Activated CD4-positive, CD25-positive, alpha-beta regulatory T cell treated with anti-CD3 and anti-CD28 coated beads, Interleukin-2, amount 50 U/mL, for 72 hours (primary cell): Measurements from ENCODE around the gene GID8.
"Not testable (repeated sequence)": the region's sequence is repeated elsewhere in the genome, so short reads cannot be mapped to it uniquely, and the experiment has no call there.

Experiments
- DNase-seq: peaks from one replicate; pipeline ENCODE4 v3.0.0; 2021

GID8 gene

DNA sequence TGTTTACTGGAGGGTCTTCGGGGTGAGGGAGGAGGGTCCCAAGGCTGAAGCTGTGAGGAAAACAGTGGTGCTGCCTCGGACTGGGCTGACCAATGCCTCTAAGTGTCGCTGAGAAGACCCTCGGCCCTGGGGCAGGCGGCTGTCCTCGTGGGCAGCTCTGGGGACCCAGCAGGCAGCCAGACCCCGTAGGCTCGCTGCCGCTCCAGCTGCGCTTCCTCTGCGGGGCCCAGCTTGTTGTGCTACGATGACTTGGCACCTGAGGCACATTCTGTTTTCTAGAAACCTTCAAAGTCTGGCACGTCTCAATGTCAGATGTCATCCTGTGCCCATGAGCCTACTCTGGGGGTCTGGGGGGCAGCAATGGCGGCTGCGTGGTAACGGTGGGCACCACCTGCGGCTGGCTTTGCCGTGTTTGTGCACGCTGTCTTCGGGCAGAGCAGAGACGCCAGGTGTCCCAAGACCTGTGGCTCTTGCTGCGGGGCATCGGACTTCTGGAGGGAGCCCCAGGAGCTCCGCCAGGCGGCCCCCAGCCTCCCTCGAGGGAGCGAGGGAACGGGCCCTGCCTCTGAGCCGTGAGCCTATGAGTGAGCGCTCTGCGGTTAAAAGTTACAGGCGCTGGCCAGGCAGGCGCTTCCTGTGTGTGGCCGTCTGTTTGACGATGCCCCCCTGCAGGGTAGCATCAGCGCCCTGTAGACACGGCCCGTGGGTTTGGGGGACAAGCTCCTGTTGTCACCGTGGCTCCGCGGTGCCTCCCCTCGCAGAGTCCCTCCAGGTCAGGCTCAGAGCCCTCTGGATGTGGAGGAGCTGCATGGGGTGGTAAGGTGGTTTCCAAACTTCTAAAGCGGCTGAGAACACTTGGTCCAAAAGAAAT lies 21.4 kb downstream of the GID8 start:
- no peak for DNase-seq

DNA sequence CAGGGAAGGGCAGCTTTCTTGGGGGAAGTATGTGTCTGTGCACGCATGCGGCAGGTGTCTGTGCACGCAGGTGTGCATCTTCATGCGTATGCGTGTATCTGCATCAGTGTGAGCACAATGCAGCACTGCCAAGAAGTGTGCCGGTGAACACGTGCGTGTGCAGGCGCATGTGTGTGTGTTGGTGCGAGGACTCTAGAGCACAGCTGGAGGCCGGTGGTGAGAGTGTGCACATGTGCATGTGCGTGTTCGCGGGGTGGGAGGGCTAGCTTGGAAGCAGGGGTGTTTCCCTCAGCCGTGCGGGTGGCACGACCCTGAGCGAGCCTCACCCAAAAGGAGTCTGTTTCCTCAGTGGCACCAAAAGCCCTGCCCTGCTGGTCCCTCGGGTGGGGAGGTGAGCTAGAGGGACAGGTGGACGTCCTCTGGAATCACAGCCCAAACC lies 22.1 kb downstream of the GID8 start:
- no peak for DNase-seq

DNA sequence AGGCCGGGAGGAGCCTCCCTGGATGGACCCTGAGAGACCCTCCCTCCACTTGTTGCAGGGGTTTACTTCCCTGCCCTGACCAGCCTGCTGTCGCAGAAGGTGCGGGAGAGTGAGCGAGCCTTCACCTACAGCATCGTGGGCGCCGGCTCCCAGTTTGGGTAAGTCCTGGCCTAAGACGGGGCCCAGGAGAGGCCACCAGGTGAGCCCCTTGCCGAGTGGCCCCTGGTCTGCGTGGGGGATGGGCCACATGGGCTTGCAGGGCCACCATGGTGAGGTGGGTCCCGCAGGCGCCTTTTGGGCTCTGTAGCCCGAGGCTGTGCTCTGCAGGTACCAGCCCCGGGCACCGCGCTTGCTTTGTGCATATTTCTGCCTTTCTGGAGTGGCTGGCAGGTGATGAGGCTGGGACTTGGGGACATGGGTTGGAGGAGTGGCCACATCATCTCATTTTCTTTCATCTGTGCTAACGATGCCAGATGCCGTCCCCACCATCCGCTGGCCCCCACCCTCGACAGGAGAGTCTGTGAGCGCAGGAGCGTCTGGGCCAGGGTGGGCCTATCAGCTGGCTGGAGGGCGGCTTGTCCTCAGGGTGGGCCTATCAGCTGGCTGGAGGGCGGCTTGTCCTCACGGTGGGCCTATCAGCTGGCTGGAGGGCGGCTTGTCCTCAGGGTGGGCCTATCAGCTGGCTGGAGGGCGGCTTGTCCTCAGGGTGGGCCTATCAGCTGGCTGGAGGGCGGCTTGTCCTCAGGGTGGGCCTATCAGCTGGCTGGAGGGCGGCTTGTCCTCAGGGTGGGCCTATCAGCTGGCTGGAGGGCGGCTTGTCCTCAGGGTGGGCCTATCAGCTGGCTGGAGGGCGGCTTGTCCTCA lies 22.7 kb downstream of the GID8 start:
- DNase-seq, result not testable (repeated sequence)

DNA sequence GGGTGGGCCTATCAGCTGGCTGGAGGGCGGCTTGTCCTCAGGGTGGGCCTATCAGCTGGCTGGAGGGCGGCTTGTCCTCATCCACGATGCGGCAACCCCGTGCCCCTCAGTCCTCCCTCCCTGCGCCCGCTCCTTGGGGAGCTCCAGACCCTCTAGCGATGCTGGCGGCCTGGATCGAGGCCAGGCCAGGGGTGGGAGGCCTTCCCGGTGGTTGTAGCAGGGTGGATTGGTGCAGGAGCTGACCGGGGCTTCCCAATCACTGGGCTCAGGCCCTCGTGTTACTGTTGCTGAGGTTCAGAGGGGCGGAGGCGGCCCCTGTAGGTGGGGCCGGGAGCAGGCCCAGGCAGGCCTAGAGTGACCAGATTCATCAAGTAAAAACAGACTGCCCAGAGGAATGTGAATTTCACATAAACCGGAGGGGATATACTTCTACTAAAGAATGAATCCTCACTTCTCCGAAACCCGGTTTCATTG lies 23.4 kb downstream of the GID8 start:
- DNase-seq, result no peak

DNA sequence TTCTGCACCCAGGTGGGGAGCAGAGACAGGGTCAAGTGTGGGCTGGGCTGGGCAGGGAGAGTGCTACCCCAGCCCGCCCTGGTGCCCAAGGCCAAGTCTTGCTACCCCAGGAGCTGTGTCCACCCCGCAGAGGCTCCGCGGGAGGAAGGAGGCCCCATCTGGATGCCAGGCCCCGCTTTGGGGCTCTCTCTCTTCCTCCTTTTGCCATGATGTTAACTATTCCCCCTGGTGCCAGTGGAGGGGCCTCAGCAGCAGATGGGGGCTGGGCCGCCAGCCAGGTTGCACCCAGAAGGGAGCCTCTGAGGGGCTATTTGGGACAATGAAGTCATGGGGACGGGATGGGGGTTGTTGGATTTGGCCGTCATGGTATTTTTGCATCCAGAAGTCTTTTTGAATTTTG lies 23.9 kb downstream of the GID8 start:
- no peak for DNase-seq

DNA sequence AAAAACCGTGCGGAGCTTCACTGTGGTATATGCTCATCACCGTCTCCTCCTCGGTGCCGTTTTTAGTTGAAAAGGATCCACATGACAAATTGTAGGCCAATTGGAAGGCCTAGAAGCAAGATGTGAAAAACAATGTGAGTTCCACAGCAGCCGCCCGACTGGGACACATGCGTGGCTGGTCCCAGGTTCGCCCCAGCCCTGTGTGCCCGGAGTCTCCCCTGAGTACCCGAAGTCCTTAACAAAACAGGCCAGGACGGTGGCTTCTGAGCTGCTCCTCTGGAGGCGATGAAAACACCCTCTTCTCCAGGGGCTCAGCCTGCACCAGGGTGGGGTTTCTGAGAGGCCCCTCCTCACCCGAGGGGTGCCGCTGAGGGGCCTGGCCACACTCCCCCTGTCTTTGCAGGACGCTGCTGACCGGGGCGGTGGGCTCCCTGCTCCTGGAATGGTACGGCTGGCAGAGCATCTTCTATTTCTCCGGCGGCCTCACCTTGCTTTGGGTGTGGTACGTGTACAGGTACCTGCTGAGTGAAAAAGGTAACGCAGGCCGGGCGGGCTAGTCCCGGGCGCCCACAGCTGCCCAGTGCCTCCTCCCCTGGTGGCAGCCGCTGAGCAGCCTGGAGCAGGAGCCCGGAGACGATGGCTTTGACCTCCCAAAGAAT lies 24.4 kb downstream of the GID8 start:
- no peak for DNase-seq

DNA sequence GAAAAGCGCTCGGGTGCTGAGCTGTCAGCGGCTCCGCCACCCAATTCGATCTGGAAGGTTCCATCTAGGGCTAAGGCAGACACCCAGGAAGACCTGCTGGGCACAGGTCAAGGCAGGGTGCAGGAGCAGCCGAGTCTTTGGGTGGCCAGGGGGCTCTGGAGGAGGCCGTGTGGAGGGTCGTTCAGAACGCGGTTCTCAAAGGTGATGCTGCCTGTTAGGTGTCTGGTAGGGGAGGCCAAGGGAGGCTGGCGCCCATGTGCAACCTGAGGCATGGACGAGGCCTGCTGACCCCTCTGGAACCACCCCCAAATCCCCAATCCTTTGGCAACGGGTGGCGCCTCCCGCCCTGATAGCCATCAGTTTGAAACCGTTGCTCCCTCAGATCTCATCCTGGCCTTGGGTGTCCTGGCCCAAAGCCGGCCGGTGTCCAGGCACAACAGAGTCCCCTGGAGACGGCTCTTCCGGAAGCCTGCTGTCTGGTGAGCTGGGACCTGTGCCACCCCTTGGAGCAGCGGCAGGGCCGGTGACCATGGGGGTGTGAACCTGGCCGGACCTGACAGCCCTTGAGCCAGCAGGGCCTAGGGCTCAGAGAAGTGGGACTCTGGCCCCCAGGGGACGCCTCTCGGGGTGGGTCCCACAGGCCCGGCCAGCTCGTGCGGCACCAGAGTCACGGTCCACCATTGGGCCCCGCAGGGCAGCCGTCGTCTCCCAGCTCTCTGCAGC lies 25.1 kb downstream of the GID8 start:
- DNase-seq, result no peak

DNA sequence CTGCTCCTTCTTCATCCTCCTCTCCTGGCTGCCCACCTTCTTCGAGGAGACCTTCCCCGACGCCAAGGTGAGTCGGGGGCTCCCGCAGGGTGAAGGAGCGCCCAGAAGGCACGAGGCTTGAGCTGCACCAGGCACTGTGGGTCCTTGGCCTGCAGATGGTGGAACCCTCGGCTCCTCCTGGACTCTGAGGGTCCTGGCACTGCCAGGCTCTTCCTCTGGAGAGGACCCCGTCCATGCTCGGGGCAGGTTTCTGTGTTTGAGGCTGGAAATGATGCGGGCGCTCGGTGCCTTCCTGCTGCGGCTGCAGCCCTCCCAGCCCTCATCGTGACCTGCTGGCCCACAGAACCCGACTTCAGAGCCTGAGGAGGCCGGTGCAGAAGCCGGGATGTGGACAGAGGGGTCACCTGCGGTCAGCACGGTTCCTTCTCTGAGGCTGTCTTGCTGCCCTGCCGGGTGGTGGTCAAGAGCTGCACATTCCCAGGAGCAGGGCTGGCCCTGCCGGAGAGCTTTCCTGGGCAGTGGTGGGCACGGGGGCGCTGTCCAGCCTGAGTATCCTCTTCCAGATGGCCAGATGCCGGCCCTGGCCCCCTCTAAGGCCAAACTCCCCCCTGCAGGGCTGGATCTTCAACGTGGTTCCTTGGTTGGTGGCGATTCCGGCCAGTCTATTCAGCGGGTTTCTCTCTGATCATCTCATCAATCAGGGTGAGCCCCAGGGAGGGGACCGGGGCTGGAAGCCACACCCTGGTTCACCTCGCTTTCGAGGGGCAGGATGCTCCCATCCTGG lies 25.9 kb downstream of the GID8 start:
- no peak for DNase-seq

DNA sequence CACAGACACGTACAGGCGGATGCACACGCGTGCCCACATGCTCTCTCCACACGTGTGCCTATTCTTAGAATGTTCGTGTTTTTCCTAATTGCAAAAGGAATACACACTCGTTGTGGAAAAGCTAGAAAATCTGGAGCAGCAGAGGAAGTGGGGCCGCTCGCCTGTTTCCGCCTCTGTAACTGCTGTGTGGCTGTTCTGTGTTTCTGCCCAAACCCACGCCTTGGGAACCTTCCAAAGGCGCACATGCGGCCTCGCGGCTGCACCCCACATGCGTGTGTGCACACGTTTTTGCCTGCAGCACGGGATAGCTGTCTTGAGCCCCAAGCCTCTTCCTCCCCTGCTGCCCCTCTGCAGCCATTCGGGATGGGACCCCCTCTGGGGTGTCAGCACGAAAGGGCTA lies 26.8 kb downstream of the GID8 start:
- DNase-seq, result no peak

DNA sequence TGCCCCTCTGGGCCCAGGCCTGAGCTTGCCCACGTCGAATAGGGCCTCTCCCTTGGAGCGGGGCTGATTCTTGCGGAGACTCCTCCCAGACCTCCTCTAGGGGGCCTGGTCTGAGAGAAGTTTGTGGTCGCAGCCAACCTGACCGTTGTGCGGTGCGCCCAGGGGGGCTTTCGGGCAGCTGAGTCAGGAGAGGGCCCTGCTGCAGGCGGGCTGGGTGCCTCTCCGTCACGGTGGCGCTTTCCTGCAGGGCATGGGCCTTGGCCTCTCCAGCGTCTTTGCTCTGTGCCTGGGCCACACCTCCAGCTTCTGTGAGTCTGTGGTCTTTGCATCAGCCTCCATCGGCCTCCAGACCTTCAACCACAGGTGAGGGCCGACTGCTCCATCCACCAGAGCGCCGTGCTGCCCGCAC lies 27.4 kb downstream of the GID8 start:
- DNase-seq, result no peak

DNA sequence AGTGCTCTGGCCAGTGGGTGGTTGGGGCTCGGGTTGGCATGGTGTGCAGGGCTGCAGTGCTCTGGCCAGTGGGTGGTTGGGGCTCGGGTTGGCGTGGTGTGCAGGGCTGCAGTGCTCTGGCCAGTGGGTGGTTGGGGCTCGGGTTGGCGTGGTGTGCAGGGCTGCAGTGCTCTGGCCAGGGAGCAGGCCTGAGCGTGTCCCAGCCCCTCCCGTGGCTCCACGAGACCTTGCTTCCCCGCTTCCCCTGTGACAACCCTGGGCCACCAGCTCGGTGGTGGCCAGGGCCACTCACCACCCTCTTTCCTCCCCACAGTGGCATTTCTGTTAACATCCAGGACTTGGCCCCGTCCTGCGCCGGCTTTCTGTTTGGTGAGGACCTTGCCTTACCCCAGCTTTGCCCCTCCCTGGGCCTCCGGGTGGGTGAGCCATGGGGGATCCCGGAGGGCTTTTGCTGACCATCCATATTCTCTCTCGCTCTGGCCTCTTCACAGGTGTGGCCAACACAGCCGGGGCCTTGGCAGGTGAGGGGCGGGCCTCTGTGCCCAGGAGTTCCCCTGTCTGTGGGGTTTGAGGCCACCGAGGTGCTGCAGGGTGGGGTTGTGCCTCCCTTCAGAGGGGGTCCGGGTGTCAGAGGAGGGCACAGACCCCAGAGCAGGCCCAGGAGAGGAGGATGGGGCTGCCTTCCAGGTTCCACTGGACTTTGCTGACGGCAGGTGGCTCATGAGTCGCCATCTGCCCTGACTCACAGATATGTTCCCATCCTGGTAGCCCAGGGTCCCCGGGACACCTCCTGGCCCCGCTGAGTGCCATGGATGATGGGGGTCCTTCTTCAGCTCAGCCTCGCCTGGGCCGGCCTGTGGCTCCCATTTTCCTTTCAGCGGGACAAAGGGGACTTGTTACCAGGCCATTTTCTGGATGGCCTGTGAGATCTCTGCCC lies 28.5 kb downstream of the GID8 start:
- DNase-seq, result no peak

DNA sequence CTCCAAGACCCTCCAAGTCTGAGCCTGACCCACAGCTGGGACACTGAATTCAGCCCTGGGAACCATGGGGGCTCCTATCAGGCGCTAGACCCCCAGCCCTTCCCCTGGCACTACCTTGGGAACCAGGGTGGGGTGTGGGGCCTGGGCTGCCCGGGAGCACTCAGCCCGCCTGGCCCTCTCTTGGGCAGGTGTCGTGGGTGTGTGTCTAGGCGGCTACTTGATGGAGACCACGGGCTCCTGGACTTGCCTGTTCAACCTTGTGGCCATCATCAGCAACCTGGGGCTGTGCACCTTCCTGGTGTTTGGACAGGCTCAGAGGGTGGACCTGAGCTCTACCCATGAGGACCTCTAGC lies 29.2 kb downstream of the GID8 start:
- no peak for DNase-seq

DNA sequence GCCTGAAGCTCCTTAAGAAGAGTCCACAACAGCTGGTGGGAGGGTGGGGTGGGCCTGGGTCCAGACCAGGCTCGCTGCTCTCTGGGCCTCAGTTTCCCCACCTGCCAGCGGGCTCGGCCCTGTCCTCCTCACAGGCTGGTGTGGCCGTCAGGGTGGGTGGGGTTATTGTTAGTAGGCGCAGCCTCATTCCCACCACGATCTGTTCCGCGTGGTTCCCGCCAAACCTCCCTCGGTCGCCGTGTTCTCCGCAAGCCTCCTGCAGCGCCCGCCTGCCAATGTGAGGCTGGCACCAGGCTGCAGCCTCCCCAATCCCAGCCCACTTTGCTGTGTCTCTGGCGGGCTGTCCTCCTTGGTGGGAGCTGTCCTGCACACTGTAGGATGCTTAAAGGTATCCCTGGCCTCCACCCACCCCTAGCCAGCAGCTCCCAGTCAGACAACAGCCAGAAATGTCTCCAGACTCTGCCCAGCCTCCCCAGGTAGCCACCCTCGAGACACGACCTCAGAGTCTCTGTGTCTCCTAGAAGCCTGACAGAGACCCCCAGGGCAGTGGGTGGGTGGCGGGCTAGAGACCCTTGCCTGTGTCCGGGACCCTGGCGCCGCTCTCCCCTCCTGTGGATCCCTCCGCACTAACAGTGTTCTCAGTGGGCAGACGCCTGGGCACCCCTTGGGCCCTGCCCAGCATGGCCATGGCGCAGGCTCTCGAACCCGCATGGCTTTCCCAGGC lies 29.8 kb downstream of the GID8 start:
- DNase-seq, result no peak

DNA sequence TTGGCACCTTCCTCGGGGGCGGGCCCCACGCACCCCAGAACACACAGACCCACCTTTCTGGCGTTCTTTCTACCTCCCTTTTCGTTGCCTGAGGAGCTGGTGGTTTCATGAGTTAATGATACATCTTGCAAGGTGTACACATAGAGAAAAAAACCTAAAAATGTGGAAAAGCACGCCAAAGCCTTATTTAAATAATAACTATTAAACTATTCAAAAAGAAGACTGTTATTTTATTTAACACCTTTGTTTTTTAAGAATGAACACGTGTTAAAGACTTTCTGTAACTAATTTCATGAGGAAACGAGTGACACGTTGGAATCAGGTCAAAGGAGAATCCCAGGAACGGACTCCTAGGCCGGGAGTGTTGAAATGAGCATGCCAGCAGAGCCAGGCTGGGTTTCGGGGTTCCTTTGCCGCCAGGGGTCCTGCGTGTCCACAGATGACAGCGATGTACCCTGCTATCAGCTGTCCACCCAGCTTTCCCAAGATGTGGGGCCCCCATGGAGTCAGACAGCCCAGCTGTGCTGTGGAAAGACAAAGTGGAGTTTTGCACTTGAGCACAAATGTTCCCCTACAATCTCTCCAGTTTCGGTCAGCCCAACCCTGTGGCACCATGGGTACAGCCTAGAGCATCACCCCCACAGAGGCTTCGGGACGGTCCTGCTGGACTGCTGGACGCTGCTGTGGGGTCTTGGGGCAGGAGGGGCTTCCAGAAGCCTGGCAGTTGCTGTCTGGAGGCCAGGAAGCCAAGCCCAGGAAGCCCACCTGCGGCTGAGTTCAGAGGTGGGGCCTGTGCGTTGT lies 30.6 kb downstream of the GID8 start:
- no peak for DNase-seq

DNA sequence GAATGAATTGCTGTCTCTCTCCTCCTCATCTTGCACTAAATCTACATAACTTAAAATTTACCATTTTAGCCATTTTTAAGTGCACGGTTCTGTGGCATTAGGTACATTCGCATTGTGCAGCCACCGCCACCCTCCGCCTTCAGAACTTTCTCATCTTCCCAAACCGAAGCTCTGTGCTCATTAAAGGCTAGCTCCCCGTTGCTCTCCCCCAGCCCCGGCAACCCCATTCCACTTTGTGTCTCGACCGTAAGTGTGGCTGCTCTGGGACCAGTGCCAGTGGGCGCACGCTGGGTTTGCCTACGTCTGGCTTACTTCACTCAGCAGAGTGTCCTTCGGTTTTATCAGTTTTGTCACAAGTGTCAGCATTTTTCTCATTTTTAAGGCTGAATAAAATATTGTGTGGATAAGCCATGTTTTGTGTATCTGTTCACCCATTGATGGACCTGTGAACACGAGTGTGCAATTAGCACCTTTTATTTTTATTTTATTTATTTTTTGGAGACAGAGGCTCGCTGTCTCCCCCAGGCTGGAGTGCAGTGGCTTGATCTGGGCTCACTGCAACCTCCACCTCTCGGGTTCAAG lies 31.3 kb downstream of the GID8 start:
- DNase-seq, result no peak

DNA sequence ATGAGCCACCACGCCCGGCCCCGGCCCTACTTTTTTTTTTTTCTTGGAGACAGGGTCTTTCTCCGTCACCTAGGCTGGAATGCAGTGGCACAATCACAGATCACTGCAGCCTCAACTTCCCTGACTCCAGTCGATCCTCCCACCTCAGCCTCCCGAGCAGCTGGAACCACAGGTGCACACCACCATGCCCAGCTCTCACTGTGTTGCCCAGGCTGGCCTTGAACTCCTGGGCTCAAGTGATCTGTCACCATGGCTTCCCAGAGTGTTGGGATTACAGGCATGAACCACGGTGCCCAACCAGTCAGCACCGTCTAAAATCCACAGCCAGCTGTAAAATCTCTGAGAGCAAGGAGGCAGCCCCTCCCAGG lies 32.0 kb downstream of the GID8 start:
- no peak for DNase-seq

DNA sequence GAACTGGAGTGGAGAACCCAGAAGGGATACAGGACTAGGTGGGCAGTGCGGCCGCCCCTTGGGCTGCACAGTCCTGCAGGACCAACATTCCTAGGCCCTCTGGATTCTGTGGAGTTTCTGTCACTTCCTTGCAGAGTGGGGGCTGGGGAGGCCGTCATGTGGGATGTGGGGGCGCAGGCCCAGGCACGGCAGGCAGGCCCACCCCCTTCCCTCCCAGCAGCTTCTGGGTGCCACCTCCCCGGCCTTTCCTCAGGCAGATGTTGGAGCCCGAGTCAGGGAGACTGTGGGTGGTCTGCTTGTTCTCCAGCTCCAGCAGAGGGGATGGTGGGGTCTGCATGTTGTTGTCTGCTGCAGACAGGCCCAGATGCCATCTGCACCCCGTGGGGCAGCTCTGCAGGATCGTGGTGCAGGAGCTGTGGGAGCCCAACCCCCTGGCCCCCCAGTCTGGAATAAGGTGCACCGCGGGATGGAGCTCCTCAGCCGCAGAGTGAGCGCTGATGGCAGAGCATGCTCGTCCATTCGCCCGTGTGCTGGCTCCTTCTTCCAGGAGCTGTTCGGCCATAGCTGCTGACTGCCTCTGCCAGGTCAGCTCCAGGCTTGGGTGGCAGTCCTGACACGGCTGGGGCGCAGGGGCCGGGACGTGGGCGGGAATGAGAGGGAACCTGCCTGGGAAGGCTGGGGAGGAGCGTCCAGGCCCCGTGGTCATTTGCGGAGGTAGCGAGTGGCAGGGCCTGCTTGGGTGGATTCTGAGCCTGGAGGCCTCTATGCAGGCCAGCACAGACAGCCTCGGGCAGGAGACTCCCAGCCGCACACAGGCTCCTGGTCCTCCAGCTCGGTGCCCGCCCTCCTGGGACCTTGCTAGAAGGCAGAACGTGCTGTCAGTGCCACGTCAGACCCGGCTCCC lies 32.6 kb downstream of the GID8 start:
- no peak for DNase-seq
